H1 (cell line): ENCODE data around the gene CHST3. TPM values are rescaled to one million over a fixed set of nuclear protein-coding genes. Genes with fewer than 3 reads are reported as not detected.

Experiments used
- CTCF ChIA-PET: fragments of 300-600 bp; sonication (Branson Sonifier 250); formaldehyde crosslinking; loops from one replicate; lab custom pipeline; 2021; ENCODE audit not compliant: partially characterized antibody; lab: Charles Lee
- POLR2A ChIA-PET: fragments of 300-600 bp; sonication (Branson Sonifier 250); formaldehyde crosslinking; loops from one replicate; lab custom pipeline; 2021; ENCODE audit warnings: inconsistent platforms; ENCODE audit not compliant: partially characterized antibody; lab: Charles Lee
- DNase-seq, 2 experiments: peaks; one replicate each; pipeline versions ENCODE4 v3.0.0 to v3.0.0-alpha.2; 2010 to 2022; ENCODE audit warnings: low spot score in 2 of 2, low read depth in 1 of 2, mixed read lengths in 1 of 2
- FAIRE-seq: peaks from 2 replicates; lab custom pipeline; 2011; peaks lifted over from hg19 to GRCh38; lab: Jason Lieb, UNC
- H2AFZ ChIP-seq: 2 replicates; pipeline ENCODE4 v1.8.1; 2012; ENCODE audit warnings: low read length, inconsistent platforms
- H2AK5ac ChIP-seq: 2 replicates; pipeline ENCODE4 v1.6.1; 2013; ENCODE audit warnings: low read depth, low read length
- H2BK120ac ChIP-seq: replicated peaks from 2 replicates; pipeline ENCODE3; 2013; ENCODE audit warnings: low read depth, low read length, inconsistent platforms
- H2BK12ac ChIP-seq: 2 replicates; pipeline ENCODE4 v1.6.1; 2013; ENCODE audit warnings: low read depth, low read length
- H2BK15ac ChIP-seq: 2 replicates; pipeline ENCODE4 v1.6.1; 2013; ENCODE audit warnings: low read length
- H2BK20ac ChIP-seq: 2 replicates; pipeline ENCODE4 v1.6.1; 2013; ENCODE audit warnings: low read length
- H2BK5ac ChIP-seq: 2 replicates; pipeline ENCODE4 v1.6.1; 2013; ENCODE audit warnings: low read depth, low read length
- H3K14ac ChIP-seq: 2 replicates; pipeline ENCODE4 v1.6.1; 2013; ENCODE audit warnings: inconsistent platforms; ENCODE audit not compliant: insufficient read length
- H3K18ac ChIP-seq: 2 replicates; pipeline ENCODE4 v1.6.1; 2013; ENCODE audit warnings: low read length; ENCODE audit errors: extremely low read depth
- H3K23ac ChIP-seq: 2 replicates; pipeline ENCODE4 v1.6.1; 2013; ENCODE audit warnings: inconsistent platforms; ENCODE audit not compliant: insufficient read length
- H3K23me2 ChIP-seq: 2 replicates; pipeline ENCODE4 v1.6.1; 2013; ENCODE audit warnings: low read depth, low read length
- H3K27ac ChIP-seq: 2 replicates; pipeline ENCODE4 v1.6.1; 2011; ENCODE audit warnings: low read depth, low read length, inconsistent platforms
- H3K27me3 ChIP-seq, 4 experiments: replicated peaks in 1 of 4; 1 replicate in 1 of 4; 2 replicates in 3 of 4; pipeline versions ENCODE4 v1.6.1 to v1.8.1; 2011 to 2013; ENCODE audit warnings: low read length in 3 of 4, mild to moderate bottlenecking in 3 of 4, inconsistent platforms in 2 of 4, mixed read lengths in 2 of 4, moderate library complexity in 1 of 4; ENCODE audit not compliant: control insufficient read depth in 3 of 4, insufficient read depth in 3 of 4; ENCODE audit errors: extremely low read depth in 1 of 4
- H3K36me3 ChIP-seq, 4 experiments: 2 replicates each; pipeline versions ENCODE4 v1.6.1 to v1.8.1; 2011 to 2013; ENCODE audit warnings: mild to moderate bottlenecking in 4 of 4, low read length in 3 of 4, moderate library complexity in 2 of 4, control low read depth in 1 of 4, inconsistent platforms in 1 of 4; ENCODE audit not compliant: insufficient read depth in 4 of 4, control insufficient read depth in 2 of 4
- H3K4ac ChIP-seq: replicated peaks from 2 replicates; pipeline ENCODE3; 2013; ENCODE audit warnings: low read length, low read depth, mixed read lengths, inconsistent platforms; ENCODE audit not compliant: insufficient read length
- H3K4me1 ChIP-seq, 4 experiments: replicated peaks in 1 of 4; 1 replicate in 1 of 4; 2 replicates in 3 of 4; pipeline versions ENCODE4 v1.6.1 to v1.8.1; 2011 to 2013; ENCODE audit warnings: low read length in 3 of 4, inconsistent platforms in 2 of 4, mixed read lengths in 1 of 4; ENCODE audit not compliant: insufficient read depth in 4 of 4, control insufficient read depth in 3 of 4
- H3K4me2 ChIP-seq, 2 experiments: 2 replicates each; pipeline versions ENCODE4 v1.6.1 to v1.8.1; 2011 to 2013; ENCODE audit warnings: low read depth in 2 of 2, low read length in 2 of 2, control low read depth in 1 of 2, inconsistent platforms in 1 of 2, mild to moderate bottlenecking in 1 of 2; ENCODE audit not compliant: insufficient read depth in 1 of 2
- H3K4me3 ChIP-seq, 4 experiments: fragments of 200-600, 300-600 bp in 1 of 4; sonication (generic), shearing (Covaris generic), sonication (Bioruptor Twin) in 1 of 4; 2 replicates each; pipeline versions ENCODE4 v1.5.1 to v1.8.1; 2011 to 2016; ENCODE audit warnings: low read length in 4 of 4, low read depth in 3 of 4, control low read depth in 2 of 4, inconsistent platforms in 2 of 4, mild to moderate bottlenecking in 2 of 4, mixed read lengths in 1 of 4, moderate library complexity in 1 of 4; ENCODE audit not compliant: insufficient read depth in 2 of 4; ENCODE audit errors: extremely low read depth in 1 of 4
- H3K56ac ChIP-seq: replicated peaks from 2 replicates; pipeline ENCODE3; 2013; ENCODE audit warnings: low read depth, mild to moderate bottlenecking, mixed read lengths, low read length, inconsistent platforms; ENCODE audit not compliant: insufficient read length
- H3K79me1 ChIP-seq: 2 replicates; pipeline ENCODE4 v1.6.1; 2013; ENCODE audit warnings: low read depth, low read length, control low read depth
- H3K79me2 ChIP-seq, 2 experiments: 2 replicates each; pipeline versions ENCODE4 v1.6.1 to v1.8.1; 2012 to 2013; ENCODE audit warnings: low read length in 2 of 2, mild to moderate bottlenecking in 2 of 2, inconsistent platforms in 1 of 2; ENCODE audit not compliant: insufficient read depth in 2 of 2, control insufficient read depth in 1 of 2
- H3K9ac ChIP-seq, 4 experiments: replicated peaks in 1 of 4; 1 replicate in 1 of 4; 2 replicates in 3 of 4; pipeline versions ENCODE4 v1.6.1 to v1.8.1; 2011 to 2013; ENCODE audit warnings: low read depth in 3 of 4, low read length in 3 of 4, control low read depth in 2 of 4, mild to moderate bottlenecking in 2 of 4, moderate library complexity in 2 of 4, inconsistent platforms in 1 of 4; ENCODE audit errors: extremely low read depth in 1 of 4
- H3K9me3 ChIP-seq, 2 experiments: 2 replicates each; pipeline versions ENCODE4 v1.6.1 to v1.8.1; 2012 to 2013; ENCODE audit warnings: mild to moderate bottlenecking in 2 of 2, moderate library complexity in 2 of 2, control low read depth in 1 of 2, inconsistent platforms in 1 of 2, low read depth in 1 of 2, low read length in 1 of 2, mixed read lengths in 1 of 2; ENCODE audit not compliant: insufficient read depth in 2 of 2
- H4K20me1 ChIP-seq, 2 experiments: replicated peaks in 1 of 2; 2 replicates each; pipeline versions ENCODE3 to v1.8.1; 2011 to 2013; ENCODE audit warnings: inconsistent platforms in 2 of 2, low read length in 2 of 2, mild to moderate bottlenecking in 1 of 2; ENCODE audit not compliant: insufficient read depth in 2 of 2, control insufficient read depth in 1 of 2
- H4K5ac ChIP-seq: 2 replicates; pipeline ENCODE4 v1.6.1; 2013; ENCODE audit warnings: low read length, low read depth, mixed read lengths, inconsistent platforms; ENCODE audit not compliant: insufficient read length
- H4K8ac ChIP-seq: 2 replicates; pipeline ENCODE4 v1.8.0; 2013; ENCODE audit warnings: mild to moderate bottlenecking, moderate library complexity, low read length, inconsistent platforms; ENCODE audit not compliant: insufficient read depth; ENCODE audit errors: extremely low read depth
- H4K91ac ChIP-seq: replicated peaks from 2 replicates; pipeline ENCODE3; 2013; ENCODE audit warnings: low read length, mixed read lengths, inconsistent platforms; ENCODE audit not compliant: insufficient read length
- CHD2 ChIP-seq: IDR thresholded peaks from 2 replicates; pipeline ENCODE4 v1.6.1; 2012; ENCODE audit warnings: low read length, improper control_type of control experiment
- E2F6 ChIP-seq: IDR thresholded peaks from 2 replicates; pipeline ENCODE4 v1.6.1; 2012; ENCODE audit warnings: inconsistent platforms
- FOSL1 ChIP-seq: IDR thresholded peaks from 2 replicates; pipeline ENCODE4 v1.6.1; 2011; ENCODE audit warnings: mild to moderate bottlenecking, low read depth, low read length, moderate library complexity; ENCODE audit not compliant: insufficient read depth
- MAFK ChIP-seq: IDR thresholded peaks from 2 replicates; pipeline ENCODE4 v1.6.1; 2012; ENCODE audit warnings: low read depth, mild to moderate bottlenecking, improper control_type of control experiment, low read length
- RAD21 ChIP-seq, 2 experiments: IDR thresholded peaks in 1 of 2; conservative IDR thresholded peaks in 1 of 2; 2 replicates each; pipeline ENCODE4 v1.6.1; 2011; ENCODE audit warnings: low read depth in 2 of 2, low read length in 2 of 2, improper control_type of control experiment in 1 of 2, inconsistent platforms in 1 of 2, mild to moderate bottlenecking in 1 of 2, moderate library complexity in 1 of 2
- SIRT6 ChIP-seq: IDR thresholded peaks from one replicate; pipeline ENCODE4 v1.7.1; 2012; ENCODE audit warnings: low read length, inconsistent platforms
- TAF1 ChIP-seq: IDR thresholded peaks from 2 replicates; pipeline ENCODE4 v1.6.1; 2011; ENCODE audit warnings: mild to moderate bottlenecking, low read depth, low read length
- TEAD4 ChIP-seq: IDR thresholded peaks from 2 replicates; pipeline ENCODE4 v1.6.1; 2012; ENCODE audit warnings: low read depth, low read length, inconsistent platforms, mixed read lengths
- WGBS, 2 experiments: shearing (Covaris generic) in 1 of 2; methylation state at CpG; one replicate each; pipeline versions ENCODE4 v1.1.6 to v1.1.7; 2013 to 2015; ENCODE audit warnings: low lambda C conversion rate in 2 of 2, mixed read lengths in 2 of 2, inconsistent platforms in 1 of 2, low coverage in 1 of 2, missing lambda C conversion rate in 1 of 2; ENCODE audit not compliant: insufficient replicate concordance in 2 of 2, insufficient coverage in 1 of 2, insufficient read length in 1 of 2; ENCODE audit errors: extremely low coverage in 1 of 2, missing lambda C conversion rate in 1 of 2; 5-methylcytosine and 5-hydroxymethylcytosine counted together
- polyA plus RNA-seq, 7 experiments: library from polyadenylated mRNA; depleted of rRNA in 3 of 7; stranded (reverse) in 5 of 7; unstranded in 2 of 7; fragments of >200 nt in 5 of 7; fragments of 200-250 nt in 2 of 7; gene quantifications; 1 replicate in 5 of 7; 2 replicates in 1 of 7; 4 replicates in 1 of 7; pipeline versions ENCODE4 v1.2.1 to v1.2.3, GENCODE V29; 2011 to 2013; ENCODE audit warnings: missing spikeins in 2 of 7, mixed read lengths in 2 of 7
- total RNA-seq: library from RNA; stranded (reverse); fragmentation: NEBNext Ultra II Directional; extraction: Animal tissue kit (Norgen Biotek cat#: 25700); gene quantifications from 2 replicates; pipeline ENCODE4 v1.2.1, GENCODE V29; 2021

CHST3 gene
- total and polyA plus RNA-seq, 2 of the 8 experiments (the other 6 are each of a cell fraction or from before 2014, with no cell fraction given), result 2.0 to 5.8 TPM

DNA sequence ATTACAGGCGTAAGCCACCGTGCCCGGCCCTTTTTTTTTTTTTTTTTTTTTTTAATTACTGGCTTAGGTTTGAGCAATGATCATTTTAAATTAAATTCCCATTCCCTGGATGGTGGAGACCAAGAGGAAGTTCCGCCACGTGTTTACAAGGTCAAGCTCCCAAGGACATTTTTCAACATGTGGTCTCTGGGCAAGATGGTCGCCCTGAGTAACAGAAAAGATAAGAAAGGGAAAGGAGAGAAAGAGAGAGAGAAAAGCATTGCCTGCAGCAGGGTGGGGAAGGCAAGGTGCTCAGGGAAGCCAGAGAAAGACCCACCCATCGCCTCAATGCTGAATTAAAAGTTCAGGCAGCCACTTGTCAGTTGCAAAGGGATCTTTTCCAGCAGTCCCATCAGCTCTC is 45.2 kb upstream of the CHST3 start:
- H4K20me1 ChIP-seq, result no peaks in the 10 kb centered on the region
- H2BK5ac ChIP-seq, result no peak overlapping the region
- H3K18ac ChIP-seq, result no peak overlapping the region
- H3K36me3 ChIP-seq, result no peaks in the 10 kb centered on the region
- H3K14ac ChIP-seq, result no peak overlapping the region
- H3K4me3 ChIP-seq, result no peak overlapping the region
- no peak overlapping the region for H3K56ac ChIP-seq
- no peak overlapping the region for H2BK20ac ChIP-seq
- H2BK120ac ChIP-seq, result no peak overlapping the region
- TF ChIP-seq TEAD4, result no peak
- no peak for TF ChIP-seq CHD2
- no peak for TF ChIP-seq RAD21 (IDR thresholded peaks at IDR 0.05 in 1 of 2, conservative IDR thresholded peaks at IDR 0.05 in 1 of 2; ENCODE audit: low read depth in 2 of 2, low read length in 2 of 2)
- TF ChIP-seq TAF1, result no peak
- no peak for TF ChIP-seq FOSL1
- no peak for TF ChIP-seq E2F6
- no peak for TF ChIP-seq MAFK
- no peak for TF ChIP-seq SIRT6
- no peak overlapping the region for H4K91ac ChIP-seq
- no peak overlapping the region for H3K27ac ChIP-seq
- peaks cover 0 to 8% of the 10 kb centered on the region in 2 experiments; a peak in 1 of 4 replicates for H3K9me3 ChIP-seq
- FAIRE-seq (no peak), DNase-seq (no peak)
- H3K4me1 ChIP-seq, result no peaks in the 10 kb centered on the region
- H3K79me1 ChIP-seq, result no peaks in the 10 kb centered on the region
- no peak overlapping the region for H3K23ac ChIP-seq
- no peak overlapping the region for H2AFZ ChIP-seq
- no peaks in the 10 kb centered on the region for H3K79me2 ChIP-seq
- ChIA-PET CTCF (interaction anchor here (0.6 to 1.9 kb wide), 7 partner anchors 9 to 207 kb away, joined by 3 to 6 read pairs (median 3); no protein-coding TSS in a partner anchor), POLR2A (interaction anchor here (1.2 kb wide), 1 partner anchor 355 kb away, joined by 3 read pairs; the partner anchor contains the start of gene DDIT4)
- H3K4ac ChIP-seq, result no peak overlapping the region
- WGBS, 2 experiments, result 92% methylated on average over 5 of the region's 7 CpGs; no CpG with 5 or more reads in 1 of the 2 experiments
- H4K5ac ChIP-seq, result no peak overlapping the region
- H3K23me2 ChIP-seq, result no peaks in the 10 kb centered on the region
- H4K8ac ChIP-seq, result no peak overlapping the region
- no peak overlapping the region for H2AK5ac ChIP-seq
- no peak overlapping the region for H3K9ac ChIP-seq
- H3K4me2 ChIP-seq, result no peak overlapping the region
- H3K27me3 ChIP-seq, result no peaks in the 10 kb centered on the region
- H2BK15ac ChIP-seq, result no peak overlapping the region
- H2BK12ac ChIP-seq, result no peak overlapping the region
